GM18520 (cell line): ENCODE data around the gene USP31.

Source experiments
- ATAC-seq: cut with Tn5 transposase; IDR thresholded peaks from one replicate; pipeline ENCODE4 v1.9.1; 2021; ENCODE audit not compliant: unreplicated experiment

Gene USP31

DNA sequence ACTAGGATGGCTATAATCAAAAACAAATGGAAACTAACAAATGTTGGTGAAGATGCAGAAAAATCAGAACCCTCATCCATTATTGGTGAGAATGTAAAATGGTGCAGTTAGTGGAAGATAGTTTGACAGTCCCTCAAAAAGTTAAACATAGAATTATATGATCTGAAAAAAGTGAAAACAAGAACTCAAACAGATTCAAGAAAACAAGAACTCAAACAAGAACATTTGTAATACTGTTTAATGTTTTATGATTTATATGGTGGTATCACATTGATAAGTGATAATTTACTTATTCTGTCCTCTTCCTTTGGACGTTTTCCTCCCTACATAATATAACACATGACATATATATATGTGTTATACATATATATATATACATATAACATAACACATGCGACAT is 12.0 kb downstream of the USP31 start:
- ATAC-seq = no peak

DNA sequence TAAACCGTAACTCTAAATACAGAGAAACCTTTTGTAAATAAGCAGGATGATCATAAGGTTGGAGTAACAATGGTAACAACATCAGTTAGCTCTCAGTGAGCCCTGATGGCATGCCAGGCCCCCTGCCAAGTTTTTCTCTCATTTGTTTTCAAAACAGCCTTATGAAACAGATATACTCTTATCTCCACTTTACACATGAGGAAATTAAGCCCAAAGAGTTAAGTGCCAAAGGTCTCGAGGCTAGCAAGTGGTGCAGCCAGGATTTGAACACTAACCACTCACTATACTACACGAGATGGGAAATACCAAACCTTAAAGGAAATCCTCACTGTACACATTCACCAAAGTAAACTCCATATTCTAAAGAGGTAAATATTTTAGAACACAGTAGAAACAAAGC is 15.0 kb downstream of the USP31 start:
- no peak for ATAC-seq

GRCh38 chr16:23132775-23133463 is 16.3 kb downstream of the USP31 start:
- no peak for ATAC-seq

- ATAC-seq = no peak
Measured at GRCh38 chr16:23131931-23132621, 17.2 kb downstream of the USP31 start.

- ATAC-seq = no peak
Measured at GRCh38 chr16:23131436-23131835, 17.8 kb downstream of the USP31 start.

GRCh38 chr16:23131036-23131435 is 18.2 kb downstream of the USP31 start:
- no peak for ATAC-seq

GRCh38 chr16:23129686-23130085 is 19.6 kb downstream of the USP31 start:
- ATAC-seq = no peak

DNA sequence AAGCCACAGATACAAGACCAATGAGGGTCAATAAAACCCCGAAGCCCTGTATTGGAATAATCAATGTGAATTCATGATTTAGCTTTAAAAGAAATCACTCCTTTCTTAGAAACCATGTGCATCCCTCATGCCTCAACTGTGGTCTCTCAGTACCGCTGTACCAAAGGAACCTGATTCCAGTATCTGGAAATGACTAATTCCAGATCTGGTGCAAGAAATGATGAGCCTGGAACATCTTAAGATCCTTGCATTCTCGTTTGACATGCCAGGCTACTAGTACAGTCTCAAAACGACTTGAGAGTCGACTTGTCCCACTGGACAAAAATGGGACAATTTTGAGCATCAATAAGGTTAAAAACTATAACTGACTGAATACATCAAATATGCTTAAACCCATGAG is 21.2 kb downstream of the USP31 start:
- no peak for ATAC-seq

DNA sequence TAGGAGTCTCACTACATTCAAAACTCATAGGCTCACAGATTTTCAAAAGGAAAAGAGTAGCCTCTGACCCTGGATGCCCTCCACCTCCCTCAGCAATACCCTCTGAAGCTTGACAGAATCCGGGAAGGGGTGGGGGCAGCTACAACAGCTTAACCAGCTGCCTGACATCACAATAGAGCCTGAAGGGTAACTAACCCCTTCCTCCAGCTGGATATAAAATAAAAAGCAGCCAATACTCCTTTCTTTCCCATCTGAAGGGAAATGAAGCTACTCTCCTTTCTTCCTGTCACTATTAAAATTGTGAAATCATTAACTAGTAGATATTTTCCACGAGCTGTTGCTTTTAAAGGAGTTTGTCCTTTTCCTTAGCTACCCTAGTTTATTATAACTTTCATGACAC is 24.0 kb downstream of the USP31 start:
- ATAC-seq = no peak

- no peak for ATAC-seq
Measured at GRCh38 chr16:23124315-23124714, 24.9 kb downstream of the USP31 start.

DNA sequence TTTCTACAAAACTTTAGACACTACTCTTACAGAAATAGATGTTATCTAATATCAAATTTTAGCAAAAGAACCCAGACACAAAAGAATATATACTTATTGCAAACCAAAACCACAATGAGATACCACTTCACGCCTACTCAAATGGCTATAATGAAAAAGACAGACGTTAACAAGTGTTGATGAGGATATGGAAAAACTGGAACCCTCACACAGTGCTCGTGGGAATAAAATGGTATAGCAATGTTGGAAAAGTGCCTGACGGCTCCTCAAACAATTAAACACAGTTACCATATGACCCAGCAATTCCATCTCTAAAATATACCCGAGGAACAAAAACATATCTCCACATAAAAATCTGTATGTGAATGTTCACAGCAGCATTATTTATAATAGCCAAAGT is 27.1 kb downstream of the USP31 start:
- ATAC-seq = no peak

DNA sequence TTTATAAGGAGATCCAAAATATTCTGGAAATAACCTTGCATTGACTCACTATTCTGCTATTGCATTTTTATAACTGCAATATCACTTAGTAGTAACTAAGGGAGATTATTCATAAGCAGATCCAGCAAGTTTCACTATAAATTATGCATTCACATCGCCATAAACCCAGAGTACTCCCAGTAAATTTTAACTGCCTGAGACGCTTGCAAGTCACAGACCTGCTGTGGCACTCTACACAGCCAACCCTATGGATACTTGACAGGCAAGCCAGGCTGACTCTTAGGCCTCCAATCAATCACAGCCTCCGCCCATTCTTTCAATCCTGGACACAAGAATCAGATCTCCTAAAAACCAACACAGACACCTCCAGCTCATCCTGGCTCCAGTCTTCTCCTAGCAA is 28.2 kb downstream of the USP31 start:
- no peak for ATAC-seq

DNA sequence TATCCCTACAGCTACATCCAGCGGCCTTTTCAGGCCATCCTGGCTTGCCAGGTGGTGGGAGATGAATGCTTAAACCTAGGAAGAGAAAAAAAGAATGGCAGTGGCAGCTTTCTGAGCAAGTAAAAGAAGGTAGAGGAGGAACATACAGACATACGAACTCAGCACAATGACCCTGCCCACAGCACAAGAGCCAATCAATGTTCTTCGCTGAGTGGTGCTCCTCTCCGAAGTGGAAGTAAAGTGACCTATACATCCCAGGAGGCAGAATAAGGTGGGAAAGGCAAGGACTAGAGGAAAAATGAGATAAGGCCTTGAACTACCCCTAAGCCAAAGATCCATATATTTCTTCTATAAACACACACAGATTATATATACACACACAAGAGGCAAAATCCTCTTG is 28.7 kb downstream of the USP31 start:
- ATAC-seq = no peak

- no peak for ATAC-seq
Measured at GRCh38 chr16:23119570-23119969, 29.7 kb downstream of the USP31 start.

DNA sequence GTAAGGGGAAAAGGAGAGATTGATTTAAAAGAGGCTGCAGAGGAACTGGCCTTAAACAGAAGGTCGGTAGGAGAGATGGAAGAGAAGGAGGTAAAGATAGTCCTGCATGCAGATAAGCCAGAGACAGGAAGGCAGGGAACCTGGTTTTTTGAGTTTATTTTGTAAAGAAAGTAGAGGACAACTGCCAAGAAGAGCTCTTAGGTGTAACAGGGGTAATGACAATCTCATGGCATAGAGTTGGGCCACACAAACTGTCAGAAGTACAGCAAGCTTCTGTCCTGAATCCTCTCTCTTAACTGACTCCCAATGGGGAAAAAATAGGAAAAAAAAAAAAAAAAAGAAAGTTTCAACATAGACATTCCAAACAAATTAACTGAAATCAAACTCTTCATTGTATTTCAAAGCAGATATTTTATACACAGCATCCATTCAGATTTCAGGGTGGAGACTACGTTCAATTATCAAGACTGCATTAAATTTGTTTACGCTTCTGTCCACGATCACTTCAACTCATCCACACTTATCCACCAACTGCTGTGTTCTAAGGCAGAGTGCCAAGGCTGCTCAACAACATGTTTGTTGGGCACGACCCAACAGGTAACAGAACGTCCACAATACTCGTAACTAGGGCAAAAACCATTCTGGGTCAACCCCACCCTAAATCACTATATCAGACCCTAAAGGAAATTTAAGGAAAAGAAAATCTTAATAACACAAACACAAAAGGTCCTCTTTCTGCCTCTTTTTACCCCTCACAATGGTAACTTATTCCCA is 34.9 kb downstream of the USP31 start:
- ATAC-seq = no peak

DNA sequence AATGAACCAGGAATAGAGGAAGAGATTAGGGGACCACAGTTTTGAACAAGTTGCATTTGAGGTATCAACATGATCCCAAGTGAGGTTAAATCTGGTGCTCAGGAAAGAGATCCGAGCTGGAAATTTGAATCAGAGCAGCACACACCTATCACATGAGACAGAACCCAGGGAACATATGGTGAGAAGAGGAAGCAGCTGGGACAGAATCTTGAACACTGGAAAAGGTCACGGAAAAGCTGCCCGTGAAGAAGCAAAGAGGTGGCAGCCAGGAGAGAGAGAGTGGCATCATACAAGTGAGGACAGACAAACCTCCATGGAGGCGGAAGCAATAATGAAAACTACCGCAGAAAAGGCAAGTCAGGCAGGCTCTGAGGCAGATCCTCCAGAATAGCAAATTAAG is 36.1 kb downstream of the USP31 start:
- no peak for ATAC-seq

- ATAC-seq = no peak
Measured at GRCh38 chr16:23110257-23110899, 38.9 kb downstream of the USP31 start.

DNA sequence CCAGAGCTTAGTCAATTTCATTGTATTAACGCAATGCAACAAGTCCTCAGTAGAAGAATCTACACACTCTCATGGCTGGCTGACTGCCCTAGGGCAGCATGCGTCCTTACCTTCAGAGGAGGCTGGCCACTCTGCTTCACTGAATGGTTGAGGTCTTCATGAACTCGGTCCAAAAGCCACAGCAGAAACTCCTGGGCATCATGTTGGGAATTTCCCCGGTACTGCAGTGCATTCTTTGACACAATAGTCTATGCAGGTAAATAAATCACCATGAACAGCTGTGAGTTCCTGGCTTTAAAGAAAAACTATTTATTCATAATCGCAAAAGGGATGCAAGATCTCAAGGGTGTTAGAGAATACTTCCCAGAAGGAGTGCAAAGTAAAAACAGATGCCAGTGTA is 41.3 kb downstream of the USP31 start:
- ATAC-seq = no peak

DNA sequence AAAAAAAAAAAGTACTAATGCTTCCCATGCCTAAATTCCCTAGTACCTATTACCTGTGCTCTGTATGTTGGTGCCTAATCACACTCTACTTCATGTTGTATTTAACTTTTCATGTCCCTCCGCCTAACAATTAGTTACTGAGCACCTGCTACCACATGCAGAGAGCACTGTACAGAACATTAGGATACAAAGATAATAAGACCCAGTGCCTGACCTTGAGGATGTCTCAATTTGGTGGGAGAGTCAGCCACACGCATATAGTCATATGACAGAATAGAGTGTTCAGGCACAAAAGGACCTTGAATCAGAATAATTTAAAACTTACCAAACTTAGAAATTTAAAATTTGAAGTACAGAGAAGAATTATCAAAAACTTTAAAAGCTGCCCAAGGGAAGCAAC is 42.1 kb downstream of the USP31 start:
- no peak for ATAC-seq

DNA sequence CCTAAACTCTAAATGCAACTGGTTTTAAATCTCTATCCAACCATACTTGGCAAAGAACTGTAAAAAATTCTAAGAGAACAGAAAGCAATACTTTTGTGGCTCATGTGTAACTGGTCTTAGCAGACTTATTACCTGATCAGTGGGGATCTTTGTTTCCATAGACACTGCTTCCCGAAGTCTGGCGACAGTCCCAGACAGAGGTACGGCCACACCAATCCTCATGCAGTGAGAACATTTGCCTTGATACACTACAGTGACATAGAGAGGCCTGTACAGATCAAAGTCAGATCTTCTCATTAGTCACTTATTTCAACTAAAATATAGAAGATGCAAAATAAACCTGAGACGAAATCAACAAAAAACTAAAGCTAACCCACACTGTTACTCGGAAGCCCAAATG is 43.9 kb downstream of the USP31 start:
- no peak for ATAC-seq

DNA sequence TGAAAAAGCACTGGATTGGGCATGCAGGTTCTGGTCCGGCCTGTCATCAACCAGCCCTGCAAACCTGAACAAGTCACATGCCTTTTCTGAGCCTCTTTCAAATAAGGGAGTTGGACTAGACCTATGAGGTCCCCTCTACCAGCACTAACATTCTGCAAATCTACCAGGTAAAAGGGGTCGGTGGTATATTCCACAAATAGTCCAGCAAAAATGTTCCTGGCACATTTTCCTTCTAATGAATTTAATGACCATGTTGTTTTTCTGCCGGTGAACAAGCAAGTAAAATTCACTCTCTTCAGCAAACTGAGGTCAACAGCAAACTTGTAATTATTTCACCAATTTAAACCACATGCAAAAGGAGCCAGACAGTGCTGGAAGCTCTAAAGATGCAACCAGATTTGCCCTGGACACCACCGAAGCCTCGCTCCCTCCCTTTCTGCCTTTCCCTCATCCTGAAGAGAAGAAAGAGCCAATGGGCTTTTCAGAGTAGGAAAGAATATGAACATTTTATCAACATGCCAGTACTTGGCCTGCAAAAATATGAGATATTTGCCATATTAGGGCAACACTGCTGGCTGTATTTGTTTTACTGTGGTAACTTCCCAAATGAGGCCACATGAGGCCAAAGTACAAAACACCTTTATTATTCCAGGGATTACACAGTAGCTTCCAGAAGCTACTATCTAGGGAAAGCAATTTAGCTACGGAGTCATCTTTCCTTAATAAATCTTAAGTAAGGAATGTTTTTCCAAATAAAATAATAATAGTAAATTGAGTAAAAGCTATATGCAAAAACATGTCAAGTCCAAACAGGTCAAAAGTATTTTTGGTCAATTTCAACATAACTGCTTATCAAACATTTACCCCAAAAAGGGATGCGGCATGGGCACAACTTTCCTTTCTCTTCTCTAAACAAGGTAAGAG is 45.0 kb downstream of the USP31 start:
- ATAC-seq = no peak
